HepG2 (cell line): ENCODE data around the gene SIRPA. TPM values are rescaled to one million over a fixed set of nuclear protein-coding genes. Genes with fewer than 3 reads are reported as not detected.

Experiments used
- ATAD3A ChIP-seq: sonication (generic); formaldehyde crosslinking; IDR thresholded peaks from 2 replicates; pipeline ENCODE4 v1.4.0; 2020; ENCODE audit warnings: missing genetic modification reagents
- ATF5 ChIP-seq: sonication (generic); formaldehyde crosslinking; IDR thresholded peaks from 2 replicates; pipeline ENCODE4 v1.4.0; 2020; ENCODE audit warnings: mild to moderate bottlenecking, low read depth, missing genetic modification reagents
- ATF7 ChIP-seq, 2 experiments: fragments of 450-650 bp in 1 of 2; sonication (generic) in 1 of 2; formaldehyde crosslinking in 1 of 2; IDR thresholded peaks; 2 replicates each; pipeline versions ENCODE4 v1.4.0 to v1.6.1; 2016 to 2020; ENCODE audit warnings: antibody characterized with exemption in 1 of 2, mild to moderate bottlenecking in 1 of 2, missing genetic modification reagents in 1 of 2
- BHLHE40 ChIP-seq: IDR thresholded peaks from 2 replicates; pipeline ENCODE4 v1.6.1; 2011; ENCODE audit warnings: low read length, improper control_type of control experiment
- CCDC6 ChIP-seq: sonication (generic); formaldehyde crosslinking; IDR thresholded peaks from 2 replicates; pipeline ENCODE4 v1.8.1; 2022; ENCODE audit warnings: mild to moderate bottlenecking, missing genetic modification reagents, moderate library complexity
- CREB1 ChIP-seq, 2 experiments: fragments of 450-650 bp in 1 of 2; IDR thresholded peaks; 2 replicates each; pipeline ENCODE4 v1.6.1; 2016 to 2017; ENCODE audit warnings: control low read depth in 1 of 2, mild to moderate bottlenecking in 1 of 2, missing compliant biosample characterization in 1 of 2, missing genetic modification characterization in 1 of 2
- CREB3 ChIP-seq: sonication (generic); formaldehyde crosslinking; IDR thresholded peaks from 2 replicates; pipeline ENCODE4 v1.5.0; 2020; ENCODE audit warnings: missing genetic modification reagents
- DBP ChIP-seq: sonication (generic); formaldehyde crosslinking; IDR thresholded peaks from 2 replicates; pipeline ENCODE4 v1.4.0; 2020; ENCODE audit warnings: missing genetic modification reagents; ENCODE audit errors: not compliant biosample characterization
- KDM1A ChIP-seq: IDR thresholded peaks from 2 replicates; pipeline ENCODE4 v1.6.1; 2016; ENCODE audit warnings: missing compliant biosample characterization
- KDM2A ChIP-seq: sonication (generic); formaldehyde crosslinking; IDR thresholded peaks from 2 replicates; pipeline ENCODE4 v1.4.0; 2020; ENCODE audit warnings: low read depth, missing genetic modification reagents, borderline replicate concordance
- MTF1 ChIP-seq: sonication (generic); formaldehyde crosslinking; IDR thresholded peaks from 2 replicates; pipeline ENCODE4 v1.5.0; 2020; ENCODE audit warnings: missing genetic modification reagents
- NKX3-1 ChIP-seq: sonication (generic); formaldehyde crosslinking; IDR thresholded peaks from 2 replicates; pipeline ENCODE4 v1.5.0; 2020; ENCODE audit warnings: missing genetic modification reagents
- NR1H2 ChIP-seq: sonication (generic); formaldehyde crosslinking; IDR thresholded peaks from 2 replicates; pipeline ENCODE4 v1.8.1; 2022; ENCODE audit warnings: low read depth, missing genetic modification reagents, borderline replicate concordance
- NR3C1 ChIP-seq: sonication (generic); formaldehyde crosslinking; IDR thresholded peaks from 2 replicates; pipeline ENCODE4 v1.4.0; 2020; ENCODE audit warnings: missing genetic modification reagents
- PTBP1 ChIP-seq: fragments of 200-400 bp; formaldehyde crosslinking; IDR thresholded peaks from 2 replicates; pipeline ENCODE4 v1.6.1; 2018; ENCODE audit warnings: low read length, low read depth; ENCODE audit not compliant: poor library complexity, severe bottlenecking
- RBM39 ChIP-seq: fragments of 200-400 bp; formaldehyde crosslinking; IDR thresholded peaks from one replicate; pipeline ENCODE4 v1.6.1; 2018; ENCODE audit warnings: antibody characterized with exemption, mild to moderate bottlenecking, low read depth, low read length; ENCODE audit not compliant: poor library complexity, severe bottlenecking
- SNAI1 ChIP-seq: sonication (generic); formaldehyde crosslinking; IDR thresholded peaks from 2 replicates; pipeline ENCODE4 v1.5.0; 2020; ENCODE audit warnings: mild to moderate bottlenecking, missing genetic modification reagents, borderline replicate concordance
- THAP11 ChIP-seq: IDR thresholded peaks from 2 replicates; pipeline ENCODE4 v1.6.1; 2016; ENCODE audit warnings: missing biosample characterization, missing genetic modification reagents
- TIGD3 ChIP-seq: sonication (generic); formaldehyde crosslinking; IDR thresholded peaks from 2 replicates; pipeline ENCODE4 v1.5.1; 2020; ENCODE audit warnings: mild to moderate bottlenecking, missing genetic modification reagents, borderline replicate concordance
- ZFP36L1 ChIP-seq: sonication (generic); formaldehyde crosslinking; IDR thresholded peaks from 2 replicates; pipeline ENCODE4 v1.8.0; 2022; ENCODE audit warnings: mild to moderate bottlenecking, missing genetic modification reagents, moderate library complexity
- ZNF550 ChIP-seq: sonication (generic); formaldehyde crosslinking; IDR thresholded peaks from 2 replicates; pipeline ENCODE4 v1.4.0; 2020; ENCODE audit warnings: mild to moderate bottlenecking, missing genetic modification reagents, borderline replicate concordance
- ZSCAN30 ChIP-seq: sonication (generic); formaldehyde crosslinking; IDR thresholded peaks from 2 replicates; pipeline ENCODE4 v1.5.0; 2020; ENCODE audit warnings: mild to moderate bottlenecking, missing genetic modification reagents
- polyA plus RNA-seq, 8 experiments: library from polyadenylated mRNA; depleted of rRNA in 3 of 8; stranded (reverse) in 7 of 8; unstranded in 1 of 8; fragments of >200 nt; fragmentation: Illumina TruSeq in 4 of 8; extraction: Trizol in 4 of 8; gene quantifications; 2 replicates each; pipeline versions ENCODE4 v1.2.1 to v1.2.3, GENCODE V29; 2011 to 2016; ENCODE audit warnings: low read depth in 4 of 8, missing spikeins in 1 of 8, mixed read lengths in 1 of 8; ENCODE audit not compliant: insufficient read depth in 1 of 8
- total RNA-seq, 5 experiments: library from RNA; depleted of rRNA; stranded (reverse); fragments of >200 nt; fragmentation: Illumina TruSeq; extraction: Trizol; gene quantifications; 2 replicates each; pipeline ENCODE4 v1.2.3, GENCODE V29; 2016; ENCODE audit warnings: low read depth in 1 of 5
- TF ChIP-seq, protein P1 (sequence below): fragments of 450-650 bp; IDR thresholded peaks from 2 replicates; pipeline ENCODE4 v1.6.1; 2017; ENCODE audit warnings: mild to moderate bottlenecking

The SIRPA gene
- total and polyA plus RNA-seq, 2 of the 13 experiments (the other 11 are each of a cell fraction or from before 2014, with no cell fraction given), result 7.2 to 17.6 TPM

DNA sequence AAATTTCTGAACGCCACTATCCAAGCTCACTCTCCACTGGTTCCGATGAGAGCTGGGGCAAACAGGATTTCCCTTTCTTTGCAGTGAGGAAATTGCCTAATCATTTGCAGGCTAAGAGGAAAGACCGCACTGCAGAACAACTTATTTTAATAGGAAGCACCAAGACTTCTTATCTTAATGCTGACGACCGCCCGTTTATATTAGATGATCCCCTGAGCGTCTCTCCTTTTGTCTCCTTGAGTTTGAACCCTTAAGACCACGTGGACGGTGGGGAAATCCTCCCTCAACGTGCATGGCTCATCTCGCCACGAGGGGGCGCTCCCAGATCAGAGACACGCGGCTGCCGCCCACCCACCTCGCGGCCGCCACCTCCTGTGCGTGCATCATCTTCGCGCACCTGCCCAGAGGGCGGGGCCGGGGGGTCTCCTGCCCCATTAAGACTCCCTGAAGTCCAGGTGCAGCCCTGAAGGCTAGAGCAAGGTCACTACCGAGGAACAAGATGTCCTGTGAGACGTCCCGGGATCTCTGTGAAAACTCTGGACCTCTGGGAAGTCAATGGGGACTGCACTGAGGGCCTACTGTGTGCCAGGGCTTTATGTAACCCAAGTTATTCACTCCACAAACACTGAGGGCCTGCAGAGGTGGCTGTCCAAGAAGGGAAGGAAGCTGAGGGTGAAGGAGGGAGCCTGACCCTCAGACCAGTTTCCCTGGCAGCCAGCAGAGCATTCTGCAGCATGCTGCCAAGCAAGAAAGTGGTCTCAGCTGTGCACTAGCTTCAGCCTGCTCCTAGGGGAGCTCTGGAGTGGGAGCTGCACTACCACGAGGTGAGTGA lies 70.5 kb downstream of the SIRPA start (continued):
- TF ChIP-seq, protein P1, sequence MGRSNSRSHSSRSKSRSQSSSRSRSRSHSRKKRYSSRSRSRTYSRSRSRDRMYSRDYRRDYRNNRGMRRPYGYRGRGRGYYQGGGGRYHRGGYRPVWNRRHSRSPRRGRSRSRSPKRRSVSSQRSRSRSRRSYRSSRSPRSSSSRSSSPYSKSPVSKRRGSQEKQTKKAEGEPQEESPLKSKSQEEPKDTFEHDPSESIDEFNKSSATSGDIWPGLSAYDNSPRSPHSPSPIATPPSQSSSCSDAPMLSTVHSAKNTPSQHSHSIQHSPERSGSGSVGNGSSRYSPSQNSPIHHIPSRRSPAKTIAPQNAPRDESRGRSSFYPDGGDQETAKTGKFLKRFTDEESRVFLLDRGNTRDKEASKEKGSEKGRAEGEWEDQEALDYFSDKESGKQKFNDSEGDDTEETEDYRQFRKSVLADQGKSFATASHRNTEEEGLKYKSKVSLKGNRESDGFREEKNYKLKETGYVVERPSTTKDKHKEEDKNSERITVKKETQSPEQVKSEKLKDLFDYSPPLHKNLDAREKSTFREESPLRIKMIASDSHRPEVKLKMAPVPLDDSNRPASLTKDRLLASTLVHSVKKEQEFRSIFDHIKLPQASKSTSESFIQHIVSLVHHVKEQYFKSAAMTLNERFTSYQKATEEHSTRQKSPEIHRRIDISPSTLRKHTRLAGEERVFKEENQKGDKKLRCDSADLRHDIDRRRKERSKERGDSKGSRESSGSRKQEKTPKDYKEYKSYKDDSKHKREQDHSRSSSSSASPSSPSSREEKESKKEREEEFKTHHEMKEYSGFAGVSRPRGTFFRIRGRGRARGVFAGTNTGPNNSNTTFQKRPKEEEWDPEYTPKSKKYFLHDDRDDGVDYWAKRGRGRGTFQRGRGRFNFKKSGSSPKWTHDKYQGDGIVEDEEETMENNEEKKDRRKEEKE, result no peak
- TF ChIP-seq KDM2A (CRISPR knock-in tag), result peak; percentile 93
- TF ChIP-seq ZFP36L1 (CRISPR knock-in tag), result no peak
- TF ChIP-seq ZSCAN30 (CRISPR knock-in tag), result no peak
- no peak for TF ChIP-seq MTF1 (CRISPR knock-in tag)
- TF ChIP-seq SNAI1, result no peak
- TF ChIP-seq BHLHE40, result no peak
- TF ChIP-seq TIGD3 (CRISPR knock-in tag), result no peak
- TF ChIP-seq ZNF550 (CRISPR knock-in tag), result 0 out of 2 replicates have a peak, but pooled peaks have one; percentile 81
- no peak for TF ChIP-seq PTBP1
- no peak for TF ChIP-seq ATF7 (IDR thresholded peaks at IDR 0.05)
- no peak for TF ChIP-seq ATF7 (CRISPR knock-in tag; IDR thresholded peaks at IDR 0.05)
- no peak for TF ChIP-seq KDM1A (CRISPR knock-in tag)
- no peak for TF ChIP-seq CCDC6 (CRISPR knock-in tag)
- no peak for TF ChIP-seq NR1H2
- TF ChIP-seq NKX3-1 (CRISPR knock-in tag), result no peak
- TF ChIP-seq NR3C1 (CRISPR knock-in tag), result no peak
- TF ChIP-seq DBP, result no peak
- TF ChIP-seq THAP11 (CRISPR knock-in tag), result no peak
- TF ChIP-seq RBM39, result peak; percentile 79
- no peak for TF ChIP-seq CREB1 (IDR thresholded peaks at IDR 0.05)
- no peak for TF ChIP-seq CREB1 (CRISPR knock-in tag; IDR thresholded peaks at IDR 0.05)
- TF ChIP-seq CREB3 (CRISPR knock-in tag), result no peak
- TF ChIP-seq ATF5, result no peak
- no peak for TF ChIP-seq ATAD3A (CRISPR knock-in tag)
